Cerebellar cortex (tissue), 1 donor: ENCODE results near the gene ARHGAP5.

Experiments used
- DNase-seq: peaks from one replicate; pipeline ENCODE4 v3.0.0-alpha.2; 2015; ENCODE audit warnings: low spot score

The ARHGAP5 gene, protein sequence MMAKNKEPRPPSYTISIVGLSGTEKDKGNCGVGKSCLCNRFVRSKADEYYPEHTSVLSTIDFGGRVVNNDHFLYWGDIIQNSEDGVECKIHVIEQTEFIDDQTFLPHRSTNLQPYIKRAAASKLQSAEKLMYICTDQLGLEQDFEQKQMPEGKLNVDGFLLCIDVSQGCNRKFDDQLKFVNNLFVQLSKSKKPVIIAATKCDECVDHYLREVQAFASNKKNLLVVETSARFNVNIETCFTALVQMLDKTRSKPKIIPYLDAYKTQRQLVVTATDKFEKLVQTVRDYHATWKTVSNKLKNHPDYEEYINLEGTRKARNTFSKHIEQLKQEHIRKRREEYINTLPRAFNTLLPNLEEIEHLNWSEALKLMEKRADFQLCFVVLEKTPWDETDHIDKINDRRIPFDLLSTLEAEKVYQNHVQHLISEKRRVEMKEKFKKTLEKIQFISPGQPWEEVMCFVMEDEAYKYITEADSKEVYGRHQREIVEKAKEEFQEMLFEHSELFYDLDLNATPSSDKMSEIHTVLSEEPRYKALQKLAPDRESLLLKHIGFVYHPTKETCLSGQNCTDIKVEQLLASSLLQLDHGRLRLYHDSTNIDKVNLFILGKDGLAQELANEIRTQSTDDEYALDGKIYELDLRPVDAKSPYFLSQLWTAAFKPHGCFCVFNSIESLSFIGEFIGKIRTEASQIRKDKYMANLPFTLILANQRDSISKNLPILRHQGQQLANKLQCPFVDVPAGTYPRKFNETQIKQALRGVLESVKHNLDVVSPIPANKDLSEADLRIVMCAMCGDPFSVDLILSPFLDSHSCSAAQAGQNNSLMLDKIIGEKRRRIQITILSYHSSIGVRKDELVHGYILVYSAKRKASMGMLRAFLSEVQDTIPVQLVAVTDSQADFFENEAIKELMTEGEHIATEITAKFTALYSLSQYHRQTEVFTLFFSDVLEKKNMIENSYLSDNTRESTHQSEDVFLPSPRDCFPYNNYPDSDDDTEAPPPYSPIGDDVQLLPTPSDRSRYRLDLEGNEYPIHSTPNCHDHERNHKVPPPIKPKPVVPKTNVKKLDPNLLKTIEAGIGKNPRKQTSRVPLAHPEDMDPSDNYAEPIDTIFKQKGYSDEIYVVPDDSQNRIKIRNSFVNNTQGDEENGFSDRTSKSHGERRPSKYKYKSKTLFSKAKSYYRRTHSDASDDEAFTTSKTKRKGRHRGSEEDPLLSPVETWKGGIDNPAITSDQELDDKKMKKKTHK (N-terminal part only)

DNA sequence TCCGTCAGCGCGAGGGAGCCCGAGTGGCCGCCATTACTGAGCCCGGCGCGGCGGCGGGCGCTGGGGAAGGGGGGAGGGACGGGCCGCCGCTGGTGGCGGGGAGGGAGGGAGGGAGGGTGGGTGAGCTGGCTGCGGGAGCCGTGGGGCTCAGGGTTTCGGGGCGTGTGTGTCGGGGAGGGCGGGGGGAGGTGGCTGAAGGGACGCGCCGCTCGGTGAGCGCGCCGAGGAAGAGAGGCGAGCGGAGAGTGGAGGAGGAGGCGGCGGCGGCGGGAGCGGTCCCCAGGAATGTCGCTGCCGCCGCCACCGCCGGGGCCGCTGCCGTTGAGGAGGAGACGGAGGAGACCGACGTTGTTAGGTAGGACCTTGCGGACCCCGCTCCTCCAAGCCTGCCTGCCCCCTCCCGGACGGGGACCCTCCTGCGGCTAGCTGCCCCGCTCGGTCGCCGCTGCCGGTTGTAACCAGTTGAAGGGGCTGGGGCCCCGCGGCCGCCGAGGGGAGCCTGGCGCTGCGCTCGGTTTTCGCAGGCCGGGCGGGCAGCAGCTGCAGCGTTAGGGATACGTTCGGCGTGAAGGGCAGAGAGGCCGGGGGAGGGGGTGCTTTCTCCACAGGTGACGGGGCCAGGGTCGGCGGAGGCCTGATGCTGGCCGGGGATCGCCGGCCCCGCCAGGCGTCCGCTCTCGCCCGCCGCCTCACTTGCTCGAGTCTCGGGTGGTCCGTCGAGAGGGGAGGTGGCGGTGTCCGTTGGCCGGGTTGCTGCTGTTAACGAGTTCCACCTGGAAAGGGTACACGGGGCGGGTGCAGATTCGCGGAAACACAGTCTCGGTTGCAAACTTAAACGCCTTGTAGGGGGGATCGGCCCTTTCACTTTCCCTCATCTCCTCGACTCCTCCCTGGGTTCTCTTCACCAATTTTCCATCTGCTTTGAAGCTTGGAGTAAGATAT, at the start of gene ARHGAP5:
ARHGAP5 (plus strand) TSS at position 224 of the 942 bp plus-strand sequence. CDS start 13,366 bp downstream, outside the sequence.
- DNase-seq: no peak

DNA sequence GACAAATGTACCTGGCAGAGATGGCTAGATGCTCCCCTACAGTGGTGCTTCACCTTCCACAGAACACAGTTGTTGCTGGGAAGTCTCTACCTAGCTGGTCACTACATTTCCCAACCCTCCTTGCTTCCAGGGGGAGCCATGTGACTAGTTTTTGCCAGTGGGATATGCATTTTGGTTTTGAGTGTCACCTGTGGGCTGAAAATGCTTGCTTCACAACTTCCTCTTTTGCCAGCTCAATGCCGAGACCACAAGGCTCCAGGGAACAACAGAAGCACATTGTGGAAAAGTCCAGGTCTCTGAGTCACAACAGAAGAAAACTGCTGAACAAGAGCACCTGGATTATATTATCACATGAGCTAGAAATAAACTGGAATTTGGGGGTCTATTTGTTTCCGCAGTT, 48.5 kb upstream of the ARHGAP5 start:
- no peak for DNase-seq

DNA sequence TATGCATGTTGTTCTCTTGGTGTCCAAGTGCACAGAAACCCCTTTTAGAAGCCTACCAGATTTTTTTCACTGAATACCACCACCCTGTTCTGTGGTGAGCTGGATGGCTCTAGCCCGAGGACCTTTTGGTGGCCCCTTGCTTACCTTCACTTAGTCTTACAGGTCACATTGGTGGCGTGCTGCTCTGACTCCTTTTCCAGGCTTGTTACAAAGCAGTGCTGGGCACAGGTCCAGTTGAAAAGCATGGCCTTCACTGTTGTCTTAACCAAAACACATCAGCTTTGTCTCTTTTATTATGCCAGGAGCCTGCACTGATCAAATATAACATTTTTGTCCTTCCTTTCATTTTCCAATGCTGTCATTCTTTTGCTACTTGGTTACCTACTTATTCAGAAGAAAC, 43.6 kb upstream of the ARHGAP5 start:
- DNase-seq: no peak

DNA sequence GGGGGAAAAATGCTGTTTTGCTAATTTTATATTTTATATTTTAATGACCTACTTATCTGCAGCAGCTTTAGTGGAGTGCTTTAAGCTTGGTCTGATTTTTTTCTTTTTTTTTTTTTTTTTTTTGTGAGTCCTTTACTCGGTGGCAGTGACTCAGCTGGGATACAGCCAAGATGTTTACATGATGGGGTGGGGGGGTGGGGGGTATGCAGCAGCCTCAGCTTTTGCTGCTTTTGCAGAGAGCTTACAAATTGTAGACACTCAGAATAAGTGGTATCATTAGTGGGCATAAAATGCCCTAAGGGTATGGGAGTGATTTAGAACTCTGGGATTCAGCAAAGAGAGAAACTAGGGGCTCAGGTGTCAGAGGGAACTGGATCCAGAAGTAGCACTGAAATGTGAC, 38.2 kb upstream of the ARHGAP5 start:
- no peak for DNase-seq

DNA sequence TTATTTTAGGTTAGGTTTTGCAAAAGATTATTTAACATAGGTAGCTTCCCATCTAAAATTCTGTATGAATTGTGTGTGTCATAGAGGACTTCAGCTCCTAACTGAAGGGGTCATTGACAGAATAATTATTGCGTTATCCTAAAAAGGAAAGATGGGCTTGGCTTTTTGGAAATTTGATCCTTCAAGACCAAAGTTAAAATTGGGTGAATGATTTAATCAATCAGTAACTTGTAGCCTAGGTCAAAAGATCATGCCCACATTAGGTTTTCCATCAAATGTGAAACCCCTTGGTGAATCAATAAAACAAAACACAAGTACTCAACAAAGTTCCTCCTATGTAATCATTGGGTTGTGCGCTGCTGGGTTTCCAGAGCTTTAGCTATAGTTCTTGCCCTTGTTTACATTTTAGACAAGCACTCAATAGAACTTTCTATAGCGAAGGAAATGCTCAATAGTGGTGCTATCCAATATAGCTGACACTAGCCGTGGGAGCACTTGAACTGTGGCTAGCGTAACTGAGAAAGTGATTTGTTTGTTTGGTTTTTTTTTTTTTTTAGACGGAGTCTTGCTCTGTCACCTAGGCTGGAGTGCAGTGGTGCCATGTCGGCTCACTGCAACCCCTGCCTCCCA, 37.6 kb upstream of the ARHGAP5 start:
- no peak for DNase-seq

DNA sequence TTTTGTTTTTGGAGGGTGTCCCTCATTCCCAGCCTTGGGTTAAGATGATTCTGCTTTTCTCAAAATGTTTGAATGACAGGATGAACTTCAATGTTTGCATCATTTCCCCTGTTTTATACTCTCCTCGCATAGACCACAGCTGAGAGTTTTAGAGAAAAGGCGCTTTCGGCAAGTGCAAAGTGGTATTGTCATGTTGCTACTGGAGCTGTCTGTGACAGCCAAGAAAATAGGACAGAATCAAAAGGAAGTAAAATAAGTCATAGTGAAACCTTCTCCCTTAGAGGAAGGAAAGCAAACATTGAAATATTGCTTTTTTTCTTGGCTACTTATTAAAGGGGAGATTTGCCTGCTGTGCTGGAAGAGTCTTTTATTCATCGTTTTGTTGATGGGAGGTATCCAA, 33.5 kb upstream of the ARHGAP5 start:
- no peak for DNase-seq

DNA sequence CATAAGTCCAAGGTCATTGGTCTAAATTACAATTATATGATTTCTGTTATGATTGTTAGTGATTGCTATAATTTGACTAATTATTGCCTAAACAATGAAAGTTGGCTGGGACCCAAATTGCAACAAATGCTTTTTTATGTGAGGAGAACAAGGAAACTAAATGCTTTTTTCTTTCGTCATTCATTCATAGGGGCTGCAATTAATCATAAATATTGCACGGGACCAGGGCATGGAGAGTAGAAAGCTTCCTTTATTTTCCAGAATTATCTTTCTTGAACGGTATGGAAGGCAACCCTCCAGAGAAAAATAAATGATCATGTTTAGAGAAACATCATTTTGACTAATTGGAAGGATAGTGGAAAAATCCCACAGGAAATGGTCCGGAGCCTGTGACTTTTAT, 32.6 kb upstream of the ARHGAP5 start:
- no peak for DNase-seq

DNA sequence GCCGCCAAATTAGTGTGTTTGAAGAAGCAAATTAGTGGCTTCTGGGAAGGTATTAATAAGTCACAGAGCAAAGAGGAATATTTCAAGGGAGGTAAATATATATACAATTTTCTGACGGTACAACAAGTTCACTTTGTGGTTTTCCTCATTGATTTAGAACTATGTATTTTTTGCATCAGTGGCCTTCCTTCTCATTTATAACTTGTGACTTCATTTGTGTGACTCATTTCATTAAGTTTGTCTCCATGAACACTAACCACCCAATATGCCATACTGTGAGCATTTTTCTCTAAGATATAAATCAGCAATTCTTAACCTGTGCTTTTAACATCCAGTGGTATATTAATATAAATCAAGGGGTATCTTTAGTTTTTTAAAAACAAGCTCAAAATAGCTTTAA, 29.3 kb upstream of the ARHGAP5 start:
- no peak for DNase-seq

DNA sequence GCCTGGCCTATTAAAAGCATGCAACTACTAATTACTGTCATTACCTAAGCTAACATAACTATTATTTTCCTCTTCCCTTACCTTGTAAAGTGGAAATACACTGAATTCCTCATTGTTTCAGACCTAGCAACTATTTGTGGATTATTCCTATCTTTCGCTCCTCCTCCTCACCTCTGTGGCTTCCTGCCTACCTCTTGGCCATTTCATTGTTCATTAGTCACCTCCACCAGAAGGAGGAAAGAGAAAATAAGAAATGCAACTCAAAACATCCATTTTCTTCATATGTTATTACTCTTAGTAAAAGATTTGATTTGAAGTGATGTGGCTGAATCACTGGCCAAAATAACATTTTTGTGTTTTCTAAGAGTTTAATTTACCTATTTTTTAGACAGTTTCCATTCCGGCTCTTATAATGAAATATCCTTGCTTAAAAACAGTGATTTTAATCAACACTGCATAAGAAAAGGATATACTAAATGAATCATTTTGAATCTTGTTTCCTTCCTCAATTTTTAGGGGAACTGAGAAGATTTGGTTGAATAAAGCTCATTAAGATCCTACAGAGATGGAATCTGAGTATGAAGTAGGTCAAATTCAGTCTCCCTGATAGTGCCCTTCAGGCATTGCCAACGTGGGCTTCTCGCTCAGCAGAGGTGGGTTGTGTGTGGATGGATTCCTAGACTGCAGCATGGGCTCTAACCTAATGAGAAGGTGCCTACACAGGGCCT, 27.6 kb upstream of the ARHGAP5 start:
- no peak for DNase-seq

DNA sequence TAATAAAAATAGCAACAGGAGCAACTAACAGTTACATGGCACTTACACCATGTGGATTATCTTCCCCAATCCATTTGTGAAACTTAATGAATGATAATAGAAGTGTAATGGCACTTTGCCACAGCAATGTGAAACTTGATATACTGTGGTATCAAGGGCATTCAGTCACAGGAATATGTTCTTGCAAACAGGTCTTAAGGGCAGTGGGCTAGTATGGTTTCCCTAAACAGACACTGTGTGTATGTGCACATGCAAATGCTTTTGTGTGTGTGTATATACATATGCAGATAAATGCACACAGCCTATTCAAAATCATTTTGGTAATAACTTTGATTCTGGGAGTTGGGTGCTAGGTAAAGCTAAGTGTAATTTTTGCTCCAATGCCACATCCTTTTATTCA, 26.2 kb upstream of the ARHGAP5 start:
- DNase-seq: no peak

DNA sequence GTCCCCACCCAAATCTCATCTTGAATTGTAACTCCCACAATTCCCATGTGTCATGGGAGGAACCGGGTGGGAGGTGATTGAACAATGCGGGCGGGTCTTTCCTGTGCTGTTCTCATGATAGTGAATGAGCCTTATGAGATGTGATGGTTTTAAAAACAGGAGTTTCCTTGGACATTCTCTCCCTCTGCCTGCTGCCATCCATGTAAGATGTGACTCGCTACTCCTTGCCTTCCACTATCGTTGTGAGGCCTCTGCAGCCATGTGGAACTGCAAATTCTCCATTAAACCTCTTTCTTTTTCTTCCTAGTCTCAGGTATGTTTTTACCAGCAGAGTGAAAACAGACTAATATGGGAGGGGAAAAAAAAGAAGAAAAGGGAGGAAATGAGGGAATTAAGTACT, 22.6 kb upstream of the ARHGAP5 start:
- DNase-seq: no peak

DNA sequence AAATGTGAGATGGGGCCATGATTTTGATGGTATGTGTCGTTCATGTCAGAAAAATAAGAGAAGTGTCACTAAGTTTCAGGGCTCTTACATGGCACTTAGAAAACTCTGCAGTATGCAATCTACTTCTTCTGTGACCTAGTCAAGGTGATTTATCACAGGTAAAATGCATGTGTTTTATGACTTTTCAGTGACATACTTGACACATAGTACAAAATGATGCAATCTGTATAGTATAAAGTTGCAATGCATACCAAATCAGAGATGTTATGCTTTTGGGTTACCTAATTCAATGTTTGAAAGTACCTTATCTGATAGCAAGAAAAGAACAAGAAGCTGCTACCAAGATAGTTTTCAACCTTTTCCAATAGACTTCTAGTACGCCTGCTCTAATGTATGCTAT, 21.9 kb upstream of the ARHGAP5 start:
- no peak for DNase-seq

DNA sequence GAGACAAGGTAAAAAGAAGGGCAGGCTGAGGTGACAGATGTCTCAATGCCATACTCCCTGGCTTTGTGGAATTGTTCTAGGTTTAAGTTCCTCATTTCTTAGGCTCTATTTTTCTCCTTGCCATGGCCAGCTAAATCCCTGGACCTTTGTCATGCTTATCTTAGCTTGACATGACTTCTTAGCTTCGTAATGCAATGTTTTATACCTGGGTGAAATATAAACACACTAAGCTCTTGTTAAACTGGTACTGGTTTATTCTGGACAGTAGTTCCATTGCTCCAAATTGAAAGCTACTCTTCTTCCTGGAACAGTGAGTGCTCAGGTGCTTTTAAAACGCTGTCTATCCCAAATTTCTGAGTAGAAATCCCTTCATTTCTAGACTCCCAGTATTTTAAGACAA, 17.4 kb upstream of the ARHGAP5 start:
- DNase-seq: no peak

DNA sequence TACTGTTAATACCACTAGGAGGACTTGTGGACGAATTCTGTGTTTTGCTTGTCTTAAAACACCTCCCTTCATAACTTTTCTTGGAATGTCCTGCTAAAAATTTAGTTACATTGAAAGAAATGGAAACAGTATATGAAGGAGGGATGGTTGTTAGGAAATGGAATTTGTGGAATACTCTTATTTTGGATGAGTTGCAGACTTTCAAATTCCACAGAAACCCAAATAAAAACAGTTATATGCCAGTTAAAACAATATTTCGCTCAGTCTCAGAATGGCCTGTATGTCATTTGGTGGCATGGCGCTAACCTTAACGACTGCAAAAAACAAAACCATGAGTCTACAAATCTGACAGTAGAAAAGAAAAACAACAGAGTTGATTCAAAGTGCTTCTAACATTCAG, 12.2 kb upstream of the ARHGAP5 start:
- no peak for DNase-seq

DNA sequence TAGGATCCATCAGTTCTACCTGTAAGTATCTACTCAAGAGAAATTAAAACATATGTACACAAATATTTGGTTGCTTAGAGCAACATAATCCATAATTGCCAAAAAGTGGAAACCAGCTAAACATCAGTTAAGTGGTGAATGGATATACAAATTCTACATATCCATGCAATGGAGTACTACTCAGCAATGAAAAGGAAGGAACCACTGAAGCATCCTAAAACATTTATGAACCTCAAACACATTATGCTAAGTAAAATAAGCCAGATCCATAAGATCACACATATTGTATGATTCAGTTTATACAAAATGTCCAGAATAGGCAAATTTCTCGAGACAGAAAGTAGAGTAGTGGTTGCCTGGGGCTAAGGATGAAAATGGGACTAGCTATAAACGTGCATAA, 8.4 kb upstream of the ARHGAP5 start:
- DNase-seq: no peak

DNA sequence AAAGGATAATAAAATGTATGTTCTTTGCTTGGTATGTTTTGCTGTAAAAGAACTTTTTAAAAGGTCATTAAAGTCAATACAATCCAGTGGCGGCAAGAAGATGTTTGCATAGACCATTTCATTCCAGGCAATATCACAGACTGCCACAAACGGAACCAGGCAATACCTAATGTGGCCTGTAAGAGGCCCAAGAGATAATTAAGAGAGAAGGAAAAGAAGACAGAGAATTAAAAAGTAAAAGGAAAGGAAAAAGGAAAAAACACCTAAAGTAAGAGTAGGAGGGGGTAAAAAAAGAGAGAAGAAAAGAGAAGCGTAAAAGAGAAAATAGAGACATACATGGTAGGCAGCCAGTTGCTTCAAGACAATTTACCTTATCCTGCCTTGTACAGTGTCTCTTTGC, 6.8 kb upstream of the ARHGAP5 start:
- no peak for DNase-seq

DNA sequence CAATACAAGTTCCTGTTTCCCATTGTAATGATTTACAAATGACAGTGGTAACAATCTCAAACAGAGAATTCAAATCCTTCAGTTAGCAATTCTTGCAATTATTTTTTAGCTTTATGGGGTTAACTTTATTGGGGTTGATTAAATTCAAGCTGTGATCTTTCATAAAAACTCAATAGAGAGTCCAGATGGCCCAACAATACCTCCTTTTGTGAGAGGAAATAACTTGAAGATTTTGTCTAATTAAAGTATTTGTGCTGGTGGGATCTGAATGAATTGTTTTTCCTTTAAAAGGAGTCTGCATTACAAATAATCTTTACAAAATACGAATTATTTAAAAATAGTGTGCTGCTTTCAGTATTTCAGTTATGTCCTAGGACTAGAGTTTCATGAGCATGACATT, 4.4 kb upstream of the ARHGAP5 start:
- no peak for DNase-seq

DNA sequence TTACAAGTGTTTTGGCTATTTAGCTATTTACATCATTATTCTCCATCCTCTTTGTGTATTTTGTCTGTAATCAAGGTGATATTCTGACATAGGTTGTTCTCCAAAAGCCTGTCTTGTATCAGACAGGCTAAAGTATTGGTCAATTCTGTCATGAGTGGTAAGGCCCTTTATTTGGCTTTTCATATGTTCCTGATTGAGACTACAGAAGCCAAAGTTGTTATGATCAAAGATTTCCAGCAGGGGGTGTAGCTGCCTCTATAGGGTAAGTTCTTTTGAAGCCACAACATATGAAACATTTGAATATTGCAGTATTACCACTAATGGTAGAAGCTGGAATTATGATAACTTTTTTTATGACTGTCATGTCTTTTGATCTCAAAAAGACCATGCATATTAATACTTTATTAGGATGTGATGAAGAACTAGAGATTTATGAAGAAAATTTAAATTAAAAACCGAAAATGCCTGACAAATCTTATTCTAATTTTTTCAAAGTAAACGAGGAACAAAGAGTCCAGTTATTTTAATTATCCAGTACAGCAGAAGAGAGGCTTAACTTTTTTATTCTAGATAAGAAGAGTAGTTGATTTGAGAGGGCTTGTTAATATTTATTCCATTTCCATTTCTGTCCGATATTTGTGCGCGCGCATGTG, 3.4 kb upstream of the ARHGAP5 start:
- DNase-seq: peak; percentile 75

DNA sequence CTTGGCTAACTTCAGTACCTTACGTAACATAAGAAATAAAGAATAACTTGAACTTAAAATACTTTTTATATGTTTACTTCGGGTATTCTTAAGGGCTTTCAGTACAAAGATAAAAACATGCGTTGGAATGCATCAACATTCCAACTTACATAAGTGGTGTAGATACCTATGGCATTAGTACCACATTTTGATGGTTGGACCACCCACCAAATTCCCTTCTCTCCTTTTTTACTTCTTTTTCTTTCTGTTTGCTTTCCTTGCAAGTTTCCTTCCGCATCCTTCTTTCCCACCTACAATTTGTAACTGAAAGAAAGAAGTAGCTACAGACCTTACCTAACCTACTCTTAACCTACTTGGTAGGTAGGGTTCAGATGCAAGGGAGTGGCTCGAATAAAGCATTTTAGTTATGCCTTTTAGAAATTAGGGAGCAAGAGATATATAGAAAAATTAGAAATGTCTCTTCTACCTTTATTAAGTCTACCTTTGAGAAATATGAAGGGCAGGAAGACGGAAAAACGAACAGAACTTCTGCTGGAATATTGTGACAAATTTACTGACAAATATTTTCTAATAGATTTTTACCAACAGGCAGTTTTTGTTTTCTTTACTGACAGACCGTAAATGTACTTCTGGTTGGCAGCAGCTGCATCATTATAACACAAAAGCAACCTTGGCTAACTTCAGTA, 2.1 kb upstream of the ARHGAP5 start:
- peak; percentile 16 for DNase-seq
